Left ventricle myocardium inferior (tissue), 1 donor: Measurements from ENCODE around the gene SCMH1. TPM values are rescaled to one million over a fixed set of nuclear protein-coding genes. Genes with fewer than 3 reads are reported as not detected.

Experiments
- DNase-seq: peaks from one replicate; pipeline ENCODE4 v3.0.0-alpha.2; 2020
- H3K27ac ChIP-seq: fragments of 200-600 bp; replicated peaks from 2 replicates; pipeline ENCODE4 v1.8.0; 2021
- H3K27me3 ChIP-seq: fragments of 200-600 bp; 2 replicates; pipeline ENCODE4 v1.8.0; 2021; ENCODE audit warnings: low read depth
- H3K36me3 ChIP-seq: fragments of 200-600 bp; 2 replicates; pipeline ENCODE4 v1.8.0; 2021
- H3K4me1 ChIP-seq: fragments of 200-600 bp; 2 replicates; pipeline ENCODE4 v1.8.0; 2021
- H3K4me3 ChIP-seq: fragments of 200-600 bp; 2 replicates; pipeline ENCODE4 v1.8.0; 2021; ENCODE audit warnings: mild to moderate bottlenecking, moderate library complexity
- H3K9me3 ChIP-seq: fragments of 200-600 bp; replicated peaks from 2 replicates; pipeline ENCODE4 v1.8.0; 2021
- CTCF ChIP-seq: fragments of 200-600 bp; IDR thresholded peaks from 2 replicates; pipeline ENCODE4 v1.8.0; 2021; ENCODE audit warnings: antibody characterized with exemption, mild to moderate bottlenecking, borderline replicate concordance
- intact Hi-C: fragments of 100-400 bp; cut with micrococcal nuclease; formaldehyde crosslinking; loops from one replicate; pipeline ENCODE4 v1.11.0; 2022
- total RNA-seq: library from RNA; stranded (reverse); fragmentation: NEBNext Ultra II Directional; extraction: Animal tissue kit (Norgen Biotek cat#: 25700); gene quantifications from one replicate; pipeline ENCODE4 v1.2.1, GENCODE V29; 2021
- donor health status: DM: no; HTN: yes; CAD: no; lungs with severe emphysema.

SCMH1 gene
- total RNA-seq, 1 donor from 2014 or later = 48.1 TPM

GRCh38 chr1:41278076-41278475, 36.0 kb upstream of the SCMH1 start:
- H3K36me3 ChIP-seq = no peaks in the 10 kb centered on the region
- intact Hi-C loops = no loop called here
- no peaks in the 10 kb centered on the region for H3K9me3 ChIP-seq
- TF ChIP-seq CTCF = no peak
- DNase-seq = no peak
- no peak overlapping the region for H3K4me3 ChIP-seq
- peaks cover 53% of the 10 kb centered on the region for H3K27me3 ChIP-seq
- no peak overlapping the region for H3K27ac ChIP-seq
- H3K4me1 ChIP-seq = peaks cover 3% of the 10 kb centered on the region

- intact Hi-C loops = no loop called here
- Histone ChIP-seq H3K4me1 (no peaks in the 10 kb centered on the region), H3K27me3 (peaks cover 47% of the 10 kb centered on the region), H3K9me3 (no peaks in the 10 kb centered on the region), H3K36me3 (no peaks in the 10 kb centered on the region), H3K4me3 (no peak overlapping the region), H3K27ac (no peak overlapping the region)
- no peak for DNase-seq
- TF ChIP-seq CTCF = no peak
These were observed 35.4 kb upstream of the SCMH1 start for GRCh38 chr1:41277371-41277975.

GRCh38 chr1:41275831-41276230, 33.7 kb upstream of the SCMH1 start:
- Histone ChIP-seq H3K4me3 (no peak overlapping the region), H3K27me3 (peaks cover 38% of the 10 kb centered on the region), H3K27ac (no peak overlapping the region), H3K9me3 (no peaks in the 10 kb centered on the region), H3K4me1 (no peaks in the 10 kb centered on the region), H3K36me3 (no peaks in the 10 kb centered on the region)
- intact Hi-C loops = no loop called here
- no peak for TF ChIP-seq CTCF
- DNase-seq = no peak

DNA sequence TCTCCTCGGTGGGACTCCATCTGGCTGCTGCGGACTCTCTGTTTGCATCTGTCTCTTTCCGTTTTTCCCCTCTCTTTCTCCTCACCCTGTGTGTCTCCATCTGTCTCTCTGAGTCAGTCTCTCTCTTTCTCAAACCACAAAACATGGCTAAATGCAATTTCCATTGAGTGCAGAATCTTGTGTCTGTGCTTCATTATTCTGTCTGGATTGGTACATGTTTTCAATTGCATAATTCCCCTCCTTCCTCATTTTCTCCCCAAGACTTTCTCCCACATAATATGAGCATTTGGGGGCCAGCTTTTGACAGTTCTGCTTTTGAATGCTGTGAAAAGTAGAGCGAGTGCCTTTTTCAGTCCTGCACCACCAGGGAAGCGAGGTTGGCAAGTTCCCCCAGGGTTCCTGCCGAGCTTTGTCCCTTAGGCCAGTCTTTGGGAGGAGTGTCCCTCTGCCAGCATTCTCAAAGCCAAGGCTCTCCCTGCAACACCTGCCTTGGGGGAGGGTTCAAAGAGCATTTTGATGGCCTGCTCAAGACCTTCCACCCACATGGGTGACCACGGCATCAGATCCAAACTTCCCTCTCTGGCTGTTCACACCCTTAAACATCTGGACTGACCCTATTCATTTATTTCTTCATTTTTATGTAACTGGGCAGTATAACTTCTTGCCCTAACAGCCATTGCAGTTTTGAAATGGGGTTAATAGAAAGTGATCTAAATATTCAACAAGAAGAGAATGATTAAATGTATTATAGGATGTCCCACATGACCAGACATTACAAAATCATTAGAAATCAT, 32.8 kb upstream of the SCMH1 start:
- Histone ChIP-seq H3K9me3 (no peaks in the 10 kb centered on the region), H3K27me3 (peaks cover 29% of the 10 kb centered on the region), H3K36me3 (no peaks in the 10 kb centered on the region), H3K4me3 (no peak overlapping the region), H3K27ac (no peak overlapping the region), H3K4me1 (no peaks in the 10 kb centered on the region)
- TF ChIP-seq CTCF = no peak
- intact Hi-C loops = no loop called here
- no peak for DNase-seq

- Histone ChIP-seq H3K27ac (no peak overlapping the region), H3K27me3 (peaks cover 7% of the 10 kb centered on the region), H3K4me1 (peaks cover 4% of the 10 kb centered on the region), H3K4me3 (no peak overlapping the region), H3K36me3 (no peaks in the 10 kb centered on the region), H3K9me3 (no peaks in the 10 kb centered on the region)
- TF ChIP-seq CTCF = no peak
- intact Hi-C loops = no loop called here
- DNase-seq = no peak
These were observed 30.5 kb upstream of the SCMH1 start for GRCh38 chr1:41272601-41273000.
